IPS DF 6.9 (cell line): ENCODE measurements around the gene TBX4.
"Not testable (repeated sequence)": the region's sequence is repeated elsewhere in the genome, so short reads cannot be mapped to it uniquely, and the experiment has no call there.

Experiments used
- DNase-seq: peaks from one replicate; pipeline ENCODE4 v3.0.0-alpha.2; 2013; ENCODE audit warnings: low read depth, low spot score
- H3K27ac ChIP-seq: one replicate; pipeline ENCODE4 v1.5.1; 2013; ENCODE audit warnings: low read length, control low read depth
- H3K27me3 ChIP-seq: 2 replicates; pipeline ENCODE4 v1.6.1; 2013; ENCODE audit warnings: mild to moderate bottlenecking, low read length; ENCODE audit not compliant: control insufficient read depth, insufficient read depth
- H3K36me3 ChIP-seq: 2 replicates; pipeline ENCODE4 v1.6.1; 2013; ENCODE audit warnings: low read length; ENCODE audit not compliant: control insufficient read depth, insufficient read depth
- H3K4me1 ChIP-seq: 2 replicates; pipeline ENCODE4 v1.6.1; 2013; ENCODE audit warnings: low read length; ENCODE audit not compliant: control insufficient read depth, insufficient read depth
- H3K4me3 ChIP-seq: 2 replicates; pipeline ENCODE4 v1.5.1; 2013; ENCODE audit warnings: mild to moderate bottlenecking, low read length
- H3K9me3 ChIP-seq: 2 replicates; pipeline ENCODE4 v1.6.1; 2013; ENCODE audit warnings: low read length, inconsistent platforms; ENCODE audit not compliant: control insufficient read depth, insufficient read depth
- WGBS: extraction: QIAGEN DNeasy Blood & Tissue Kit; methylation state at CpG from one replicate; pipeline ENCODE4 v1.1.7; 2013; ENCODE audit warnings: mixed read lengths, missing lambda C conversion rate; ENCODE audit not compliant: insufficient read length, insufficient coverage; 5-methylcytosine and 5-hydroxymethylcytosine counted together

TBX4 gene

DNA sequence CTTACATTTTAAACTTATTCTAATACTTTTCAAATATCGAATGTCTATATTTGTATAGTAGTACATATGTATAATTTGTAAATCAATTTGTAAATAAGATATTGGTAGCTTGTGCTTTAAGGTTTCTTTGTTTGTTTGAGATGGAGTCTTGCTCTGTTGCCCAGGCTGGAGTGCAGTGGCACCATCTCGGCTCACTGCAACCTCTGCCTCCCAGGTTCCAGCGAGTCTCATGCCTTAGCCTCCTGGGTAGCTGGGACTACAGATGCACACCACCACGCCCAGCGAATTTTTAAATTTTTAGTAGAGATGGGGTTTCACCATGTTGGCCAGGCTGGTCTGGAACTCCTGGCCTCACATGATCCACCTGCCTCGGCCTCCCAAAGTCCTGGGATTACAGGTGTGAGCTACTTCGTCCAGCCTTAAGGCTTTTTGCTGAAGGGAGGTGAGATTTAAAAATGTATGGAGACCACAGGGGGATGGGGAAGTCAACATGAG lies 41.7 kb downstream of the TBX4 start:
- not testable (repeated sequence) for H3K27ac ChIP-seq, H3K9me3 ChIP-seq, H3K36me3 ChIP-seq, DNase-seq, H3K4me1 ChIP-seq, H3K4me3 ChIP-seq, H3K27me3 ChIP-seq
- no CpG with 5 or more reads among the region's 7 CpGs for WGBS

DNA sequence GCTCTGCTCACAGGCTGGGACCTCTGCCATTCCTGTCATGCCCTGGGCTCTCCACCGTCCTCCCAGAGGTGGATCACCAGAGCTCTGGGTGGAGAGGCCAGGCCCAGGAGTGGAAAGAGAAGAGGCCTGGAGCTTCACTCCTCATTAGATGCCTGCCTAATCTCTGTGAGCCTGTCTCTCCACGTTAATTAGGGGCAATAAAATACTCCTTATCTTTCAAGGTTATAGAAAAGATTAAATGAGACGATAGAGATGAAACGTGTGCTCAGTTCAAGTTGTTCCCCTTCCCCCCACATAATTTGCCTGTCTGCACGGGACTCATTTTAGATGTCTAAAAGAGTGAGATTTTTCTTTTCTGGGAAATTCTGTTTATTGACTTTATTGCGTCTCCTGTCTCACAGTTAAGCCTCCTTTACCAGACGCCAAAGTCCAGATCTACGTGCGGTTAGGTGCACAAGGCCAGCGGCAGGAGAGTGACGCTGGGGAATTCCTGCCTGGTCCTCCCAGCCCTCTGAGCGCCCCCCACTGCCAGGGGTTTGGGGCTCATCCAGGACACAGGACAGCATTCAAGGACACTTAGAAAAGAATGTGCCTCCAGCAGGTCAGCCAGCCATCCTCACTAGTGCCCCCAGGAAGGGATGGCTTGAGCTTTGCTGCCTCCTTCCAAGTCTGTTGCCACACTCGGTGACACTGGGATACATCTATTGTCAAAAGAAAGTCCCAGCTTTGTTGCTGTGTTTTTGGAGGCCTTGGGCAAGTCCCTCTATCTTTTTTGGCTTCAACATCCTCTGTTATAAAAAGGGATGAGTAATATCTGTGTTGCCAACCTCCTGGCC lies 42.3 kb downstream of the TBX4 start:
- H3K36me3 ChIP-seq = no peaks in the 10 kb centered on the region
- H3K27ac ChIP-seq = no peak overlapping the region
- WGBS = no CpG with 5 or more reads among the region's 13 CpGs
- H3K4me1 ChIP-seq = peaks cover 2% of the 10 kb centered on the region; the same call in 1 of the 2 replicates
- H3K27me3 ChIP-seq = no peaks in the 10 kb centered on the region
- no peak overlapping the region for H3K4me3 ChIP-seq
- H3K9me3 ChIP-seq = no peaks in the 10 kb centered on the region
- no peak for DNase-seq

DNA sequence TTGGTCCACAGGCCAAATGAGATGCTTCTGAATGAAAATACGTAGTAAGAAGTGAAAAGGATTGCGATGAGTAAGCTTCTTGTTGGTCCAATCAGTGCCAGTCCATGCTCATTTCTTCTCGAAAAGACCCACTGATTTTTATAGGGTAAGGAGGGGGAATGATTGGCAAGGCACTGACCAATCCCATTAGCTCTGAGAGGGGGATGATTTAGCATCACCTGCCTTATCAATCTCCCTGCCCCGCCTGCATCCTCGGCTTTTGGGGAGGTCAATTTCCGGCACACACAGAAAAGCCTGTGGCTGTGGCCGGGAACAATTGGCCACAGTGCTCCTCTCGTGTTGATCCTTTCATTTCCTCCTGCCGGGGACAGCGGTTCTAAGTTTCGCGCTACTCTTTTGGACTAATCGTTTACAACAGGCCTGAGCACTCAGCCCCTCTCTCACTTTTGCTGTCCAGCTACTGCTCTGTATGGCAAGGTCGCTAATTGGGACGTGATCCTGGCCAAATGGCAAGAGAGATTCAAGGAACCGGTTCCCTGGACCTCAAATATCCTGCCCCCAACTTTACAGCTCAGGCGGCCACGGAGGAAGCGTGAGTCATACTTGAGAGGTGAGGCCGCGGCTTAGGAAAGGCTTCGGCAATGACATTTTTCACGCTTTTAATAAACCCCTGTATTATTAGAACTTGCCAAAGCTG lies 43.1 kb downstream of the TBX4 start:
- DNase-seq = no peak
- Histone ChIP-seq H3K36me3 (no peaks in the 10 kb centered on the region), H3K27ac (no peak overlapping the region), H3K27me3 (no peaks in the 10 kb centered on the region), H3K4me3 (no peak overlapping the region), H3K9me3 (no peaks in the 10 kb centered on the region), H3K4me1 (peaks cover 2% of the 10 kb centered on the region; the same call in 1 of the 2 replicates)
- no CpG with 5 or more reads among the region's 23 CpGs for WGBS

DNA sequence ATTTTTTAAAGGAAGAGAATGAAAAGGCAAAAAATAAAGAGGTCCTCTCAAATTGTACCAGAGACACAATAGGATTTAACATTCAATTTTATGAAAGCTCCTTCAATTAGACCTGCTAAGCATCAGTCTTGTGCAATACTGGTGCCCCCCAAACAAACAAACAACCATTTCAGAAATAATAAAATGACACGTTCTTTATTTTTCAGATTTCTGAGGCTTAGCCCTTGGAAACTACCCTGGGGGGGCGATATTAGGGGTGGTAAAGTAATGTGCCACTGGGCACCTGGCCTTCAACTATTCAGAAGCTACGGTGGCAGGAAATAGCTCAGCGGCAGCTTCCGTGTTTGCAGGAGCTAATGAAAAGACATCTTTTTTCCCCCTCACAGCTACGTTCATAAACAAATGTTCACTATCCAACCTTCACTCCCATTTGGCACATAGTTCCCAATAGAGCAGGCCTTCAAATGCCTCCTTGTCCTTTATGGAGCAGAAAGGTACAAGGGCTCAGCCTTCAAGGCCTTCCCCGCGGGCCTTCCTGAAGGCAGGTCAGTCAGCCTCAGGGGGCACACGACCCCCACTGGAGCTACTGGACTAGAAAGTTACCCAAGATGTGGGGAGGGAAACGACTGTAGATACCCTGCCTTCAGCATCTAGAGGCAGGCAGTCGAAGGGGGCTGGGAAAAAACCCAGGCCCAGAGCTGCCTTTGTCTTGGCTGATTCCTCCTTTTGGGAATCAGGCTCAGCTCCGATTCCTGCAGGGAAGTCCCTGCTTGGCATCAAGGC lies 44.1 kb downstream of the TBX4 start:
- no peak overlapping the region for H3K27ac ChIP-seq
- no peaks in the 10 kb centered on the region for H3K9me3 ChIP-seq
- H3K4me3 ChIP-seq = no peak overlapping the region
- H3K27me3 ChIP-seq = no peaks in the 10 kb centered on the region
- DNase-seq = no peak
- no peaks in the 10 kb centered on the region for H3K36me3 ChIP-seq
- no CpG with 5 or more reads among the region's 12 CpGs for WGBS
- H3K4me1 ChIP-seq = peaks cover 2% of the 10 kb centered on the region; the same call in 1 of the 2 replicates

DNA sequence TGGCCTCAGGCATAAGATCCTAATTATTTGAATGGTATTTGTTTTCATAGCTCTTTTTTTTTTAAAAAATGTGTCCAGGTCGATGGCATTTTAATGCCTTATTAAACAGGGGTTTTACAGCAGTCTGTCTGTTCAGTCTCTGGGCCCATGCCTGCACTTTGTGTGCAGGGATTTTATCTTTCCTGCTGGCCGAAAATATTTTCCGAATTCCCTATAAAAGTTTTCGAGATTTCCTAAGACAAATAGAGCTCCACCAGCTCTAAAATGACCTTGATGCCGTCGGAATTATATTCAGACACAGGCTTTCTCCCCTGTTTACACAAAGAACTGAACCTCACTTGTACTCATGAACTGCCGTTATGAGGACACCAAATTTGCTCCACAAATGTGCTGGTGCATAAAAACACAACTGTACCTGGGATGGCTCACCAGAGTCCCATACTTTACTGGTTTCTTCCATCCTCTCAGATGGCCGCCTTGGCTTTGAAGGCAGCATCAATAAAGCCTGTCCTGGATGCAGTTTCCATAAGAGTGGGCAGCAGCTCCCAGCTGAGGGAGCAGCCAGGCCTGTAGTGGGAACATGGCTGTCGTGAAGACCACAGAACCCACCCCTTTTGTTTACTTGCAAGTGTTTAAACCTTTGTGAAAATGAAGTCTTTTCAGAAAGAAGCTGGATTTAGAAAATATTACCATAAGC lies 44.9 kb downstream of the TBX4 start:
- peaks cover 2% of the 10 kb centered on the region; the same call in 1 of the 2 replicates for H3K4me1 ChIP-seq
- H3K9me3 ChIP-seq = no peaks in the 10 kb centered on the region
- no peaks in the 10 kb centered on the region for H3K27me3 ChIP-seq
- H3K36me3 ChIP-seq = no peaks in the 10 kb centered on the region
- H3K4me3 ChIP-seq = no peak overlapping the region
- H3K27ac ChIP-seq = no peak overlapping the region
- no CpG with 5 or more reads among the region's 9 CpGs for WGBS
- DNase-seq = no peak

DNA sequence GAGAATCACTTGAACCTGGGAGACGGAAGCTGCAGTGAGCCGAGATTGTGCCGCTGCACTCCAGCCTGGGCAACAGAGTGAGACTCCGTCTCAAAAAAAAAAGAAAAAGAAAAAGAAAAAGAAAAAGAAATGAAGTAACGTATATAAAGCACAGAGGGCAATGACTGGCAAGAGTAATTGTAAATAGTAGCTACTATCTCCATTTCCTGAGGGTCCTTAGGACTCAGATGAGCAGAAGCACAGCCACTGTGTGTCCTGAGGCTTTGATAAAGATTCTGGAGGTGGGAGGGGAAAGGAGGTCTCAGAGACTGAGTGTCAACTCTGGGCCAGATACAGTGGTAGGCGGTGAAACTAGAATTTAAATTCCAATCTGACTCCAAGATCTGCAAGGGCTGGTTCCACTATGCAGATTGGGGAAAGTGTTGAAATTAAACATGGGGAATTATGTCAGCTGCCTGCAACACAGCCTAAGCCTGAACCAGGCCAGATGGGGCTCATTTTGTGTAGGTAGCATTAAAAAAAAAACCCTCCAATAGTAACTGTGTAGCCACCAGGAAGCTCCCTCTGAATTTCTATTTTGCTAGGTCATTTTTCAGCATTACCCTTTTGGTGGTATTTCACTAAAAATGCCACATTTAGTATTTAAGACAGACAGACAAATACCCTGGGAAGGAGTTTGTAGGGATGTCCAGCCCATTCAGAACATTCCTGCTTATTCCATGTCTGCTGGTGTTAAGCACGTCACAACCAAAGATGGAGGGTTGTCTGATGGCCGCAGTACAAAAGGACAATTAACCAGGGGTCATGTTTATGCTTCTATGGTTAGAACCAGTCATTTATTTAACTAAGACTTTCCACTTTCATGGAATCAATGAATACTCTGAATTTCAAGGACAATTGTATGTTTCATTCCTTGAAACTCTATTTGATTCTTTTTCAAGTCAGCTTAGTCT lies 46.1 kb downstream of the TBX4 start:
- WGBS = no CpG with 5 or more reads among the region's 8 CpGs
- H3K27me3 ChIP-seq = no peaks in the 10 kb centered on the region
- DNase-seq = no peak
- no peaks in the 10 kb centered on the region for H3K9me3 ChIP-seq
- H3K27ac ChIP-seq = no peak overlapping the region
- peaks cover 2% of the 10 kb centered on the region; the same call in 1 of the 2 replicates for H3K4me1 ChIP-seq
- no peaks in the 10 kb centered on the region for H3K36me3 ChIP-seq
- H3K4me3 ChIP-seq = no peak overlapping the region

DNA sequence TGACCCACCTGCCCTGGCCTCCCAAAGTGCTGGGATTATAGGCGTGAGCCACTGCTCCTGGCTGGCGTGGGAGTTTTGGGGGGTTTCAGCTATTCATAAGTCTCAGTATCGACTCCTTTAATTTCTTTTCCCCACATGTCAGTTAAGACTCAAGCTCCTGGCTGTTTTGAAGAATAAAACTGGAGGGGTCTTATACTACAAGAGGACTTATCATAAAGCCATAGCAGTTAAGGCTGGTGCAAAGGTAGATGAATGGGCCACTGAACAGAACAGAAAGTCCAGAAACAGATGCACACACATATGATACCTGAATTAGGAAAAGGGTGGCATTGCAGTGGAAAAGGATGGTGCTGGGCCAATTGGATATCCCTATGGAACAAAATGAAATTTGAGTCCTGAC lies 47.4 kb downstream of the TBX4 start:
- Histone ChIP-seq H3K36me3 (no peaks in the 10 kb centered on the region), H3K27me3 (no peaks in the 10 kb centered on the region), H3K4me1 (peaks cover 2% of the 10 kb centered on the region; the same call in 1 of the 2 replicates), H3K9me3 (no peaks in the 10 kb centered on the region), H3K27ac (no peak overlapping the region), H3K4me3 (no peak overlapping the region)
- WGBS = no CpG with 5 or more reads among the region's 3 CpGs
- DNase-seq = no peak

DNA sequence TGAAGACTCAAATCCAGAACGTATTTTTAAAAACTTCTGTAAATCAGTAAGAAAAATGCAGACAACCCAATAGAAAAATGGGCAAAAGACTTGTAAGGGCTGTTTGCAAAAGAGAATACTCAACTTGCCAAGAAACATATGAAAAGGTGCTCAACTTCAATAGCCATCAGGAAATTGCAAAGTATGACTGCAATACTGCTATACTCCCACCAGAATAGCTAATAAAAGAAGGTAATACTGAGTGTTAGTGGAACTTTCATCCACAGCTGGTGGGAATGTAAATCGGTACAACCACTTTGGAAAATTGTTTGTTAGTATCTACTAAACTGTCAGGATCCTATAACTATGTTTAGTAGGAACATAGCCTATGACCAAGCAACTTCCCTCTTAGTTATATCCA lies 48.1 kb downstream of the TBX4 start:
- Histone ChIP-seq H3K36me3 (no peaks in the 10 kb centered on the region), H3K4me1 (peaks cover 2% of the 10 kb centered on the region; the same call in 1 of the 2 replicates), H3K9me3 (no peaks in the 10 kb centered on the region), H3K4me3 (no peak overlapping the region), H3K27ac (no peak overlapping the region), H3K27me3 (no peaks in the 10 kb centered on the region)
- WGBS = no CpG with 5 or more reads among the region's 2 CpGs
- DNase-seq = no peak

DNA sequence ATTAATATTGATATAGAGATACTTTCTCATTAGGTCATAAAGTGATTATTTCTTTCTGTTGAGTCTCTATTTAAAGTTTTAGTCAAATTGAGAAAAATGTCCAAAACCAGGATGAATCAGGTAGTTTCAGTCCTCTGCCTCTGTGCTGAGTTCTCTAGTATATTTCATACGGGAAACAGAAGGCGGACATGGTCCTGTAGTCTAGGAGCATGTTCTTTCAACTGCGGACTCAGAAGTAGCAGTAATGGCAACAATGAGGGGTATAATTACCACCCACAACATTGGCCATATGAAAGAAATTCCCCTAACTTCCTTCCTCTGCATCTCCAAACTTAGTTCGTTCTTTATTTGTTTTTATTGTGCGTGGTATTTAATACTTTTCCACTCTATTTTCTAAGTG lies 50.1 kb downstream of the TBX4 start:
- no peaks in the 10 kb centered on the region for H3K9me3 ChIP-seq
- H3K27me3 ChIP-seq = no peaks in the 10 kb centered on the region
- H3K27ac ChIP-seq = no peak overlapping the region
- DNase-seq = no peak
- no CpG with 5 or more reads among the region's 5 CpGs for WGBS
- H3K4me3 ChIP-seq = no peak overlapping the region
- no peaks in the 10 kb centered on the region for H3K36me3 ChIP-seq
- 0 out of 2 replicates have a peak, but pooled peaks cover 1% of the 10 kb centered on the region for H3K4me1 ChIP-seq
